Glutamatergic neuron (in vitro differentiated cells): Measurements from ENCODE around the gene PYGO2. TPM values are rescaled to one million over a fixed set of nuclear protein-coding genes. Genes with fewer than 3 reads are reported as not detected.
"Not testable (repeated sequence)": the region's sequence is repeated elsewhere in the genome, so short reads cannot be mapped to it uniquely, and the experiment has no call there.

ENCODE experiments used
- DNase-seq: peaks from one replicate; pipeline ENCODE4 v3.0.0; 2022
- H3K27ac Mint-ChIP-seq: one replicate; pipeline ENCODE4 v1.8.0; 2020; ENCODE audit warnings: mild to moderate bottlenecking, mixed read lengths, inconsistent platforms; ENCODE audit not compliant: unreplicated experiment
- H3K27me3 Mint-ChIP-seq: one replicate; pipeline ENCODE4 v1.8.0; 2020; ENCODE audit warnings: mild to moderate bottlenecking, moderate library complexity, mixed read lengths, inconsistent platforms; ENCODE audit not compliant: unreplicated experiment
- H3K36me3 Mint-ChIP-seq: one replicate; pipeline ENCODE4 v1.8.0; 2020; ENCODE audit warnings: mild to moderate bottlenecking, mixed read lengths, inconsistent platforms; ENCODE audit not compliant: unreplicated experiment
- H3K4me1 Mint-ChIP-seq: one replicate; pipeline ENCODE4 v1.8.0; 2020; ENCODE audit warnings: mild to moderate bottlenecking, low read depth, mixed read lengths, inconsistent platforms; ENCODE audit not compliant: unreplicated experiment
- H3K4me3 Mint-ChIP-seq: one replicate; pipeline ENCODE4 v1.8.0; 2020; ENCODE audit warnings: mild to moderate bottlenecking, mixed read lengths, inconsistent platforms; ENCODE audit not compliant: unreplicated experiment
- H3K9me3 Mint-ChIP-seq: one replicate; pipeline ENCODE4 v1.8.0; 2020; ENCODE audit warnings: mild to moderate bottlenecking, moderate library complexity, mixed read lengths, inconsistent platforms; ENCODE audit not compliant: unreplicated experiment
- CTCF ChIP-seq: fragments of 200-600 bp; sonication (generic); IDR thresholded peaks from one replicate; pipeline ENCODE4 v1.5.0; 2021; ENCODE audit not compliant: partially characterized antibody, unreplicated experiment
- total RNA-seq: library from RNA; stranded (reverse); fragmentation: NEBNext Ultra II Directional; extraction: Animal tissue kit (Norgen Biotek cat#: 25700); gene quantifications from one replicate; pipeline ENCODE4 v1.2.1, GENCODE V29; 2021; ENCODE audit not compliant: unreplicated experiment

Gene PYGO2
- total RNA-seq, 1 donor from 2014 or later: 32.7 TPM

DNA sequence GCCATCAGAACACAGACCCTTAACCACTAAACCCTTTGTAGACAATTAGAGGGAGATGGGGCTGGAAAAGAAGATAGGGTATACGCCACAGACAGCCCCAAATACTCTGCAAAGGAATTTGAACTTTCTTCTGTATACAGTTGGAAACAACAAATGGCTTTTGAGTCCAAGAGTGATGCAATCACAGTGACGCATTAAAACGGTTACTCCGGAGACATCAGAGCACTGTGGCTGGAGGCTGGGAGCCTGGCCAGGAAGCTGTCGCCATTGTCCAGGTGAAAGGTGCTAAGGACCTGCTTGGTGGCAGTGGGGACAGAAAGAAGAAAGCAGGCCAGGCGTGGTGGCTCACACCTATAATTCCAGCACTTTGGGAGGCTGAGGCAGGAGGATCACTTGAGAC lies 25.7 kb upstream of the PYGO2 start:
- Mint-ChIP-seq H3K27me3 (peaks cover 3% of the 10 kb centered on the region), H3K4me3 (no peak overlapping the region), H3K4me1 (peaks cover 3% of the 10 kb centered on the region), H3K27ac (no peak overlapping the region), H3K36me3 (peaks cover 5% of the 10 kb centered on the region), H3K9me3 (peaks cover 2% of the 10 kb centered on the region)
- TF ChIP-seq CTCF: no peak
- no peak for DNase-seq

DNA sequence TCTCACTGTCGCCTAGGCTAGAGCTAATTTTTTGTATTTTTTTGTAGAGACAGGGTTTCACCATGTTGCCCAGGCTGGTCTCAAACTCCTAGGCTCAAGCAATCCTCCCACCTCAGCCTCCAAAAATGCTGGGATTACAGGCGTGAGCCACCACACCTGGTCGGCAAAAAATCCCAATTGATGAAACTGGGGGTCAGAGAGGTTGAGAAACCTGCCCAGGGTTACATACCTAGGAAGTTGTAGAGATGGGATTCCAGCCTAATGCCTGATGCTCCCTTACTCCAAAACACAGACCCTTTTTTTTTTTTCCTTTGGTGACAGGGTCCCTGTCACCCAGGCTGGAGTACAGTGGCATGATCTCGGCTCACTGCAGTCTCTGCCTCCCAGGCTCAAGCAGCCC lies 25.2 kb upstream of the PYGO2 start:
- DNase-seq, H3K36me3 Mint-ChIP-seq, H3K9me3 Mint-ChIP-seq, H3K27me3 Mint-ChIP-seq, H3K4me3 Mint-ChIP-seq, H3K27ac Mint-ChIP-seq, H3K4me1 Mint-ChIP-seq: not testable (repeated sequence)

DNA sequence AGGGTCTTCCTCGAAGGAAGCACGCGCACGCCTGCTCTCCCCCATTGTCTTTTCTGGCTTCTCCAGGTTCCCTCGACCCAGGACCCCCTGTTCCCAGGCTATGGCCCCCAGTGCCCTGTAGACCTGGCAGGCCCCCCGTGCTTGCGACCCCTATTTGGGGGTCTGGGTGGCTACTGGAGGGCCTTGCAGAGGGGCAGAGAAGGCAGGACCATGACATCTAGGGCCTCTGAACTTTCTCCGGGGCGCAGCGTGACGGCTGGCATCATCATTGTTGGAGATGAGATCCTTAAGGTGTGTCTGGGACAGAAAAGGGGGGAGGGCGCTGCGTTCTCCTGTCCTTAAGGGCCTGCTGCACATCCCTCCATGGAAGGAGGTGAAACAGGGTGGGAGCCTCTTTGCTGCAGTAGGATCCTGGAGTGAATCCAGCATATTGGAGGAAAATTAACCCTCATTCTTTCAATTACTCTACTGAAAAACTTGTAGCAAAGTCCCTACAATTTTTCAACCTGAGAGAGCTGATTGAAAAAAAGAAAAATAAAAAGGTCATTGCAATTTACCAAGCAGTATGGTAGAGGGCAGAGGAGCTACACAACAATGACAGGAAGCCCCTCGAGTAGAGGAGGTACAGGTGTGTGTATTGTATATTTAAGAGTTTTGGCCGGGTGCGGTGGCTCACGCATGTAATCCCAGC lies 22.3 kb upstream of the PYGO2 start:
- H3K4me1 Mint-ChIP-seq: peaks cover 3% of the 10 kb centered on the region
- H3K4me3 Mint-ChIP-seq: no peak overlapping the region
- DNase-seq: no peak
- H3K9me3 Mint-ChIP-seq: peaks cover 2% of the 10 kb centered on the region
- TF ChIP-seq CTCF: no peak
- no peak overlapping the region for H3K27ac Mint-ChIP-seq
- H3K36me3 Mint-ChIP-seq: peaks cover 2% of the 10 kb centered on the region
- H3K27me3 Mint-ChIP-seq: peaks cover 3% of the 10 kb centered on the region

GRCh38 chr1:154982897-154983648 lies 21.5 kb upstream of the PYGO2 start, which contains the start of gene FLAD1:
FLAD1 (plus strand) TSS chr1:154983344; CDS start chr1:154983695, 351 bp downstream.
- peak within 1 kb of the TSS; percentile 12 for H3K27ac Mint-ChIP-seq
- H3K27me3 Mint-ChIP-seq: no peaks in the 10 kb centered on the region
- peak; percentile 93 for DNase-seq
- H3K4me3 Mint-ChIP-seq: no peak within 1 kb of the TSS
- H3K9me3 Mint-ChIP-seq: peaks cover 2% of the 10 kb centered on the region
- no peaks in the 10 kb centered on the region for H3K4me1 Mint-ChIP-seq
- H3K36me3 Mint-ChIP-seq: no peaks in the 10 kb centered on the region
- TF ChIP-seq CTCF: no peak

GRCh38 chr1:154982341-154982740 lies 20.8 kb upstream of the PYGO2 start:
- Mint-ChIP-seq H3K36me3 (no peaks in the 10 kb centered on the region), H3K4me1 (no peaks in the 10 kb centered on the region), H3K4me3 (no peak overlapping the region), H3K27ac (peak overlapping the region; percentile 12), H3K9me3 (peaks cover 2% of the 10 kb centered on the region), H3K27me3 (no peaks in the 10 kb centered on the region)
- DNase-seq: no peak
- no peak for TF ChIP-seq CTCF
